Thyroid gland (tissue), 4 donors: ENCODE data around the gene FGF2. TPM values are rescaled to one million over a fixed set of nuclear protein-coding genes. Genes with fewer than 3 reads are reported as not detected.

Experiments
- DNase-seq, 2 donors: peaks; one replicate each; pipeline ENCODE4 v3.0.0-alpha.2; 2019
- H3K27ac ChIP-seq, 3 donors: fragments of 200-600 bp; sonication (generic); 1 replicate in 2 of 3; 2 replicates in 1 of 3; pipeline ENCODE4 v1.5.1; 2016 to 2019; ENCODE audit warnings: mild to moderate bottlenecking in 1 of 3, moderate library complexity in 1 of 3
- H3K27me3 ChIP-seq: fragments of 200-600 bp; sonication (generic); one replicate; pipeline ENCODE4 v1.5.1; 2019
- H3K36me3 ChIP-seq, 2 donors: fragments of 200-600 bp; sonication (generic); one replicate each; pipeline ENCODE4 v1.5.1; 2016 to 2019
- H3K4me1 ChIP-seq, 2 donors: fragments of 200-600 bp; sonication (generic); one replicate each; pipeline ENCODE4 v1.5.1; 2017 to 2019
- H3K4me3 ChIP-seq, 3 donors: fragments of 200-600 bp; sonication (generic); replicated peaks in 1 of 3; 1 replicate in 2 of 3; 2 replicates in 1 of 3; pipeline ENCODE4 v1.5.1; 2016; ENCODE audit warnings: mild to moderate bottlenecking in 1 of 3
- H3K9me3 ChIP-seq: fragments of 200-600 bp; sonication (generic); one replicate; pipeline ENCODE4 v1.5.1; 2017
- CTCF ChIP-seq, 6 experiments: fragments of 200-600 bp in 3 of 6; fragments of 450-650 bp in 3 of 6; sonication (generic) in 3 of 6; IDR thresholded peaks; one replicate each; pipeline ENCODE4 v1.5.1; 2016 to 2019; ENCODE audit warnings: antibody characterized with exemption in 6 of 6, mild to moderate bottlenecking in 2 of 6, inconsistent platforms in 1 of 6, moderate library complexity in 1 of 6
- POLR2A ChIP-seq, 2 donors: fragments of 450-650 bp; IDR thresholded peaks; one replicate each; pipeline ENCODE4 v1.6.1; 2017; ENCODE audit warnings: antibody characterized with exemption in 2 of 2, mild to moderate bottlenecking in 2 of 2, moderate library complexity in 1 of 2
- WGBS, 2 donors: methylation state at CpG; one replicate each; pipeline ENCODE4 v1.1.5; 2017; 5-methylcytosine and 5-hydroxymethylcytosine counted together
- intact Hi-C: fragments of 100-400 bp; cut with DNase I; formaldehyde crosslinking; loops from one replicate; pipeline ENCODE4 v1.15.1; 2023
- total RNA-seq, 4 donors: library from RNA; depleted of rRNA; stranded (reverse); fragments of >200 nt; gene quantifications; one replicate each; pipeline ENCODE4 v1.2.3, GENCODE V29; 2016

The FGF2 gene
- total RNA-seq, 4 donors from 2014 or later: 3.0 to 8.9 (median 3.5) TPM

- Histone ChIP-seq H3K27me3 (no peaks in the 10 kb centered on the region), H3K27ac (no peak overlapping the region), H3K9me3 (no peaks in the 10 kb centered on the region), H3K4me1 (peaks cover 0 to 5% of the 10 kb centered on the region in 2 donors), H3K4me3 (no peak overlapping the region), H3K36me3 (no peaks in the 10 kb centered on the region)
- 81 to 88% methylated on average over 5 of the region's 5 CpGs for WGBS, 2 donors
- intact Hi-C loops: no loop called here
- TF ChIP-seq POLR2A (IDR thresholded peaks at IDR 0.05) (no peak), CTCF (IDR thresholded peaks at IDR 0.05) (no peak)
- no peak for DNase-seq
Observed at GRCh38 chr4:122830426-122831095, 3.9 kb downstream of the FGF2 start.

- Histone ChIP-seq H3K36me3 (no peaks in the 10 kb centered on the region), H3K27me3 (no peaks in the 10 kb centered on the region), H3K4me3 (no peak overlapping the region), H3K27ac (no peak overlapping the region), H3K4me1 (peaks cover 0 to 5% of the 10 kb centered on the region in 2 donors), H3K9me3 (no peaks in the 10 kb centered on the region)
- intact Hi-C loops: no loop called here
- no peak for TF ChIP-seq POLR2A (IDR thresholded peaks at IDR 0.05)
- no peak for TF ChIP-seq CTCF (IDR thresholded peaks at IDR 0.05)
- no peak for DNase-seq
- 86 to 88% methylated on average over 6 of the region's 6 CpGs for WGBS, 2 donors
Observed at GRCh38 chr4:122831515-122832196, 5.0 kb downstream of the FGF2 start.

- TF ChIP-seq CTCF (IDR thresholded peaks at IDR 0.05) (no peak), POLR2A (IDR thresholded peaks at IDR 0.05) (no peak)
- WGBS, 2 donors: 97% methylated on average over 1 of the region's 1 CpG
- Histone ChIP-seq H3K36me3 (no peaks in the 10 kb centered on the region), H3K27ac (no peak overlapping the region), H3K9me3 (no peaks in the 10 kb centered on the region), H3K27me3 (no peaks in the 10 kb centered on the region), H3K4me3 (no peak overlapping the region), H3K4me1 (peaks cover 0 to 4% of the 10 kb centered on the region in 2 donors)
- intact Hi-C loops: no loop called here
- no peak for DNase-seq
Observed at GRCh38 chr4:122832732-122833131, 6.1 kb downstream of the FGF2 start.

- intact Hi-C loops: no loop called here
- Histone ChIP-seq H3K27me3 (no peaks in the 10 kb centered on the region), H3K4me3 (no peak overlapping the region), H3K4me1 (no peaks in the 10 kb centered on the region), H3K27ac (no peak overlapping the region), H3K36me3 (no peaks in the 10 kb centered on the region), H3K9me3 (no peaks in the 10 kb centered on the region)
- TF ChIP-seq POLR2A (IDR thresholded peaks at IDR 0.05) (no peak), CTCF (IDR thresholded peaks at IDR 0.05) (no peak)
- 89 to 92% methylated on average over 4 of the region's 4 CpGs for WGBS, 2 donors
- no peak for DNase-seq
Observed at GRCh38 chr4:122833999-122834398, 7.4 kb downstream of the FGF2 start.

- WGBS, 2 donors: 96 to 97% methylated on average over 2 of the region's 2 CpGs
- H3K36me3 ChIP-seq: no peaks in the 10 kb centered on the region
Observed at GRCh38 chr4:122836941-122837340, 10.3 kb downstream of the FGF2 start.

More at GRCh38 chr4:122836941-122837340, 10.3 kb downstream of the FGF2 start:
- TF ChIP-seq CTCF (IDR thresholded peaks at IDR 0.05) (no peak), POLR2A (IDR thresholded peaks at IDR 0.05) (no peak)
- H3K27ac ChIP-seq: no peak overlapping the region
- H3K9me3 ChIP-seq: no peaks in the 10 kb centered on the region
- intact Hi-C loops: no loop called here
- DNase-seq: no peak
- no peak overlapping the region for H3K4me3 ChIP-seq
- no peaks in the 10 kb centered on the region for H3K27me3 ChIP-seq
- no peaks in the 10 kb centered on the region for H3K4me1 ChIP-seq
